Ramos (cell line): ENCODE results near the gene AKR1C1.
"Not testable (repeated sequence)": the region's sequence is repeated elsewhere in the genome, so short reads cannot be mapped to it uniquely, and the experiment has no call there.

ENCODE experiments used
- in situ Hi-C: fragments of 300-500 bp; cut with MboI; formaldehyde crosslinking; loops from one replicate; pipeline ENCODE4 v1.14.3; 2022; ENCODE audit warnings: low sequenced_read_pairs; ENCODE audit not compliant: unreplicated experiment

Gene AKR1C1

DNA sequence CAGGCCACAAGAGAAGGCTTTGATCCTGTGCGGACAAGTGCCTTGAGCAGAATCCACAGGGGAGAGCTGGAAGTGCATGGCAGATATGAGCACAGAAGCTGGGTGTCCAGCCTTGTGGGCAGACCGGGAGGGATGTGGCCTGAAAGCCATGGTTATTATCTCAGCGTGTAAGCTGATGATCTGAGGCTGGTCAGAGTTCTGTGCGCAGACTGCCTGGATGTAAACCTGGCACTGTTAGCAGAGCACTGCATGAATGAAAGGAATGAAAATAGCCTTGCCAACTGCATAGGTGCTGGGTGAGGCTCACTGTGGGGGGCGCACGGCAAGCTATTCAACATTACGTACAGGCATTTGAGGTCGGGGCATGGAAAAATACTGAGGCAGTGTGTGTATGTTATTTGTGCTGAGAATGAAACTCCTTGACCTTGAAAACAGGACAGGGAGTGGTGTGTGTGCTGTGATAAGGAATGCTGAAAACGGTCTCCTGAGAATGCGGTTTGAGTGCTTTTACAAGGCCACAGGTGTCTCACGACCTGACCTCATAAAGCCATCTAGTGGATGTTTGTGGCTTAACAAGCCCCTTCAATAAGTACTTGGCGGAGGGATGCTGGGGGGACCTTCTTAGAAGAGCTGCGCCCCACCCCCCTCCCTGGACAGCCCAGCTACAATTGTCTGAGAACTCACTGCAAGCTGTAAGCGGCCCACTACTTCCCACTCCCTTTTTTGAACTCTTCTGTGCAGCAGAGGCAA, 18.7 kb downstream of the AKR1C1 start:
- in situ Hi-C loops, result no loop called here

DNA sequence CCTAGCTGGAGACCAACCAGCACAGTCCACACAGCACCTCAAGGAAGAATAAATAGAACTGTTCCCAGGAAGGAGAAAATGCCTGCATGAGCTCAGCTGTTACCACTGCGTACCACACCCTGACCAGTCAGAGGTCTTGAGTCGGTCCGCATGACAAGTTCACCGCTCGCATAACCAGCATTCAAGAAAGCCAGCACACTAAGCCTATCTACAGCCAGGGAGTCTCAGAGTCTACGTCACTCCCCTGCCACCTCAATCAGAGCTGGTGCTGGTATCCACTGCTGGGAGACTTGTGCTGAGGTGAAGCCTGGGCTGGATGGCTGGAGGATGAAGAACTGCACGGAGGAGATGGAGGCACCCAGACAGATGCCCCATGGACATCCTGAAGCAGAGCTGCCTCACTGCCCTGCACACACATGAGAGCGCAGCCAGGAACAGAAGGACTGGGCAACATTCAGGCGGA, 19.6 kb downstream of the AKR1C1 start:
- in situ Hi-C loops, result no loop called here

GRCh38 chr10:4983615-4984216, 20.5 kb downstream of the AKR1C1 start:
- in situ Hi-C loops, result no loop called here

DNA sequence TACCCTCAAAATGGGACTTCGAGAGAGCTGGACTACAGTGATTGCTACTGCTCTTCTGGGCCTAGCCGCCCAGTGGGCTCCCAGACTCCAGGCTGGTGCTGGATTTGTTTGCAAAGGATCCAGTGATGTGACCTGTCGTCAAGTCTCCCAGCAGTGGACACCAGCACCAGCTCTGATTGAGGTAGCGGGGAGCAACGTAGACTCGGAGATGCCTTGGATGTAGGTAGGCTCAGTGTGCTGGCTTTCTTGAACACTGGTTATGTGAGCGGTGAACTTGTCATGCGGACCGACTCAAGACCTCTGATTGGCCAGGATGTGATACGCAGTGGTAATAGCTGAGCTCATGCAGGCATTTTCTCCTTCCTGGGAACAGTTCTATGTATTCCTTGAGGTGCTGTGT, 21.0 kb downstream of the AKR1C1 start:
- in situ Hi-C loops, result no loop called here

DNA sequence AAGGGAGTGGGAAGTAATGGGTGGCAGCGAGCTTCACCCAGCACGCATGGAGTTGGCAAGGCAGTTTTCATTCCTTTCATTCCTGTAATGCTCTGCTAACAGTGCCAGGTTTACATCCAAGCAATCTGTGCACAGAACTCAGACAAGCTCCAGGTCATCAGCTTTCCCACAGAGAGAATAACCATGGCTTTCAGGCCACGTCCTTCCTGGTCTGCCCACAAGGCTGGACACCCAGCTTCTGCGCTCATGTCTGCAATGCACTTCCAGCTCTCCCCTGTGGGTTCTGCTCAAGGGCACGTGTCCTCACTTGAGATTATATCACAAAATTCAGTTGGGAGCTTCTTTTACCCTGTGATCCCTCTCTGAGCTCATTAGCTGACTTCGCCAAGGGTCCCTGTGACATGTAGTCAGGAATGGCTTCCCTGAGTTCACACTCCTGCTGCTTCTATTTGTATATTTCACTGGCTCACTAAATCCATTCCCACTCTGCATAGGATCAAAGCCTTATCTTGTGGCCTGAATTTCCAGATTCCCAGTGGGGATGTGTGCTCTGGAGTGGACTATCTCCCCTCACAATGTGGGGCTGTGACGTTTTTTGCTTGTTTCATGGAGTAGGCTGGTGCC, 21.9 kb downstream of the AKR1C1 start:
- in situ Hi-C loops, result no loop called here

DNA sequence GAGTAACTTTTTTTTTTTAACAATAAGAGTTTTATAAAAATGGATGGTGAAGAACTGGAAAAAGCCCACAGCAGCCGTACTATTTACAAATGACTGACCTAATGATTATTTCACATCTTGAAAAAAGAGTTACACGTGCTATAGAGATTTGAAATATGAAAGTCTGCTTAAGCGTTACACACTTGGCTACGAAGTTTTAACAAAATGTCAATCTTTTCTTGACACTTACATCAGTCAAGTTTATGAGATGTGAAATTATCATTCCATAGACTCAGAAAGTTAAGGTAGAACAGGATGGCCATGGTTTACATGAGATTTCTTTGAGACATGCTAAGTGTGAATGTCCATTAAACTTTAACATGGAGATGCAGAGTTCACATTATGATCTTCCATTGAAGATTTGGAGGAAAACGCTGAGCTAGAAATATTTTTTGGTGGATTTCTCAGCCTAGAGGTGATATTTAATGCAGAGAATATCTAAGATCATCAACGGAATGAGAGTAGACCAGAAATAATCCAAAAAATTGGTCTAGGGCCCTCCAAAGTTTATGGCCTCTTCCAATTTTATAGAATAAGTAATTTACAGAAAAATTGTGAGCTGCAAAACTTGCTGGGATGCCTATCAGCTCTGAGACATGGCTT, 24.9 kb downstream of the AKR1C1 start:
- in situ Hi-C loops, result not testable (repeated sequence)

- in situ Hi-C loops, result no loop called here
Observed at GRCh38 chr10:4990217-4990616, 27.0 kb downstream of the AKR1C1 start.

GRCh38 chr10:4991463-4991862, 28.2 kb downstream of the AKR1C1 start:
- in situ Hi-C loops, result not testable (repeated sequence)

GRCh38 chr10:4992564-4992963, 29.3 kb downstream of the AKR1C1 start:
- in situ Hi-C loops, result not testable (repeated sequence)

DNA sequence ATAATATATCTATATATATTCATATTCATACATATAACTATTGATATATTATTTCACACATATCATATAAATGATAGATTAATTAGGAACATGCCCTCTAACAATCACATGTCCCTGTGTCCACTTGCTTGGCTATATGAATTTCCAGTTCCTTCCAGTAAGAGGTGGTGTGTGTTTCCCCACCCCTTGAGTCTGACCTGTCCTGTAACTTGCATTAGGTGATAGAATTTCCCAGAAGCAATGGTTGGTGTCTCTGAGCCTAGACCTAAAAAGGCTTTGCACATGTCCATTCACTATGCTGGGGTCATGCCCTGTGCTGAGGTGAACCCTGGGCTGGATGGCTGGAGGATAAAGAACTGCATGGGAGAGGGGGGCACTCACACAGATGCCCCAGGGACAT, 31.0 kb downstream of the AKR1C1 start:
- in situ Hi-C loops, result not testable (repeated sequence)

- in situ Hi-C loops, result no loop called here
Observed at GRCh38 chr10:4998671-4999070, 35.5 kb downstream of the AKR1C1 start.

GRCh38 chr10:5002013-5002727, 39.0 kb downstream of the AKR1C1 start:
- in situ Hi-C loops, result no loop called here

DNA sequence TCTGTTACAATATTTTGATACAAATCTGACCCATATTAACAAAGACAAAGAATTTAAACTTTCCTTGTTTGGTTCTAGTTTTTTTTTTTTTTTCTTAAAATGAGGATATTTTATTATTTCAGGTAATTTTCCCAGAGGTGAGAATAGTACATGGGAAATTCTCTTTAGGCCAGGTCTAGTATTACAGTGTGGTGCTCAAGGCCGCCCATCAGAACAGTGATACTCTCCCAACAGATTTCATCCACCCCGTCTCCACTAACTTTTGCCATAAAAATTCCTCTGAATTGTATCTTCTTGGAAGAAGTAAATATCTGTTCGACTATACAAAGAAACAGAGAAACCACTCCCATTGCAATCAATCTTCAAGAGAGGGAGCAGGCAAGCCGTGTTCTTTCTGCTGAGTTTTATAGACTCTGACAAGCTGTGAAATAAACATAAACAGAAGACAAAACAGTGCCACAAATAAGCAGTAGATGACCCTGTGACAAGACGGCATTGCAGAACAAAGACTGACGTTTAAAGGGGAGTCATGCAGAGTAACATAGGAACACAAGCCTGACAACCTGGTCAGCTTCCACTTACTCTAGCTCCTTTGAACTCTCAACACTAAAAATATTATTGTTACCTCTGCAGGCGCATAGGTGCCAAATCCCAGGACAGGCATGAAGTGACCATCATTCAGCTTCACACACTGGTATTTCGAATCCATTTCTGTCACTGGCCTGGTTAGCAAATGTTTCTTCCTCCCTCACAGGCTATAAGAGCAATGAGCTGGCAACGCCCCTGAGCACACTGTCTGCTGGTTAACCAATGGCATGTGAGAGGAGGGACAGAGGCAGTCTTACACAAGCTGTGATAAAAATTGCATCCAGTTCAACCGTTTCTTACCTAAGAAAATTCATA, 40.2 kb downstream of the AKR1C1 start, which contains the start of gene AKR1C2:
AKR1C2 (minus strand) TSS at position 731 of the 903 bp plus-strand sequence; CDS start at position 709, 22 bp downstream.
- in situ Hi-C loops, result not testable (repeated sequence)

GRCh38 chr10:5004030-5004385, 40.8 kb downstream of the AKR1C1 start:
- in situ Hi-C loops, result not testable (repeated sequence)

DNA sequence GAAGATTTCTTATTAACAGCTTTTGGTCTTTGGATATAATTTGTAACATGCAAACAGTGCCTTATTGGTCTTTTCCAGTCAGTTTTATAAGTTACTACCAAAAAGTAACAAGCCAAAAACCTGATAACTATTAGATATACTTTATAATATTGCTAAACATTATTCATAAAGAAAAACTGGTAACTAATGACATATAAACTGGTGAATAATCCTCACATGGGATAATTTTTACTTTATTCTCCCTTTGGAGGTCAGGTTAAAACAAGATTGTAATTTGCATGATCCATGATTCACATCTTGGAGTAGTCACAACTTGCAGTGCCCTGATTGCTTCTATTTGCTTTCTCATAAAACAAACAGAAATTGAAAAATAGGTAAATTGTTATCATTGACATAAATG, 41.3 kb downstream of the AKR1C1 start:
- in situ Hi-C loops, result not testable (repeated sequence)

GRCh38 chr10:5008857-5009548, 45.8 kb downstream of the AKR1C1 start:
- in situ Hi-C loops, result not testable (repeated sequence)

DNA sequence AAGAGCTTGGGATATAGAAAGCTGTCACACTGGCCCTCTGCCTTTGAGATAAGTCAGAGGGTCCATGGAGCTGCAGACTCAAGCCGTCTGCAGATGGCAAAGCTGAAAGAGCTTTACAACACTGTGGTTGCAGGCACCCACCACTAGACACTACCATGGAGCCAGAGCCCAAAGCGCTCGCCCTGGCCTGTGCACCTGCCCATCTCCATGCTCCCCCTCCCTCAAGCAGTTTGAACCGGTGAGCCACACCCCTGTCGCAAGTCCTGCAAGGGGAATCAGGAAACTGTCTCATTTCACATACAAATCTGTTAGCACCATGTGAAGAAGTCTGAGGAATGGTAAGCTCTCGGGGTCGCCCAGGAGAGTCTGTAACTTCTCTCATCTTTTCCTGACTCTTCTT, 46.8 kb downstream of the AKR1C1 start:
- in situ Hi-C loops, result not testable (repeated sequence)

GRCh38 chr10:5011392-5011791, 48.2 kb downstream of the AKR1C1 start:
- in situ Hi-C loops, result not testable (repeated sequence)

- in situ Hi-C loops, result no loop called here
Observed at GRCh38 chr10:5012595-5012994, 49.4 kb downstream of the AKR1C1 start.
